Activated CD8-positive, alpha-beta T cell treated with anti-CD3 and anti-CD28 coated beads for 36 hours (primary cell): ENCODE data around the gene SART3. TPM values are rescaled to one million over a fixed set of nuclear protein-coding genes. Genes with fewer than 3 reads are reported as not detected.

Experiments used
- ATAC-seq: fragments of 200-7000 bp; cut with Tn5 transposase; one replicate; pipeline ENCODE4 v1.10.0; 2021; ENCODE audit warnings: mild to moderate bottlenecking, moderate library complexity
- CTCF ChIA-PET: fragments of 350-600 bp; sonication (Branson Sonifier 250); formaldehyde crosslinking; loops from one replicate; lab custom pipeline; 2021; ENCODE audit warnings: antibody characterized with exemption; lab: Charles Lee
- POLR2A ChIA-PET: fragments of 350-600 bp; sonication (Branson Sonifier 250); formaldehyde crosslinking; loops from one replicate; lab custom pipeline; 2021; ENCODE audit warnings: antibody characterized with exemption; lab: Charles Lee
- DNase-seq: peaks from one replicate; pipeline ENCODE4 v3.0.0-alpha.2; 2020
- H3K27ac Mint-ChIP-seq: one replicate; pipeline ENCODE4 v1.8.0; 2021; ENCODE audit warnings: mild to moderate bottlenecking, mixed read lengths
- H3K27me3 Mint-ChIP-seq: one replicate; pipeline ENCODE4 v1.8.0; 2021; ENCODE audit warnings: mixed read lengths
- H3K36me3 Mint-ChIP-seq: one replicate; pipeline ENCODE4 v1.8.0; 2021; ENCODE audit warnings: low read depth, mixed read lengths
- H3K4me1 Mint-ChIP-seq: one replicate; pipeline ENCODE4 v1.8.0; 2021; ENCODE audit warnings: low read depth, mixed read lengths
- H3K4me3 Mint-ChIP-seq: one replicate; pipeline ENCODE4 v1.8.0; 2021; ENCODE audit warnings: mild to moderate bottlenecking, moderate library complexity, mixed read lengths
- H3K9me3 Mint-ChIP-seq: one replicate; pipeline ENCODE4 v1.8.0; 2021; ENCODE audit warnings: mixed read lengths
- CTCF ChIP-seq: fragments of 200-600 bp; IDR thresholded peaks from one replicate; pipeline ENCODE4 v1.8.0; 2022; ENCODE audit warnings: antibody characterized with exemption, mild to moderate bottlenecking
- intact Hi-C: fragments of 100-400 bp; cut with micrococcal nuclease; formaldehyde crosslinking; loops from one replicate; pipeline ENCODE4 v1.10.0; 2022
- total RNA-seq, 2 experiments: library from RNA; stranded (reverse); gene quantifications; one replicate each; pipeline ENCODE4 v1.2.3, GENCODE V29; 2021

Gene SART3
- total RNA-seq, 2 experiments from 2014 or later = 80.1 to 81.4 TPM

- ChIA-PET POLR2A (no interaction called here), CTCF (interaction anchor here (0.8 to 1.0 kb wide), 2 partner anchors 12 to 222 kb away, joined by 3 read pairs; no protein-coding TSS in a partner anchor)
- Mint-ChIP-seq H3K9me3 (peaks cover 6% of the 10 kb centered on the region), H3K27me3 (no peaks in the 10 kb centered on the region), H3K4me3 (no peak overlapping the region), H3K36me3 (no peaks in the 10 kb centered on the region), H3K27ac (no peak overlapping the region), H3K4me1 (peaks cover 4% of the 10 kb centered on the region)
- intact Hi-C loops = no loop called here
- DNase-seq (no peak), ATAC-seq (no peak)
- TF ChIP-seq CTCF = no peak
Observed at GRCh38 chr12:108581311-108582227, 20.6 kb upstream of the SART3 start.

GRCh38 chr12:108580531-108580930, 19.6 kb upstream of the SART3 start:
- no peak for TF ChIP-seq CTCF
- ATAC-seq (no peak), DNase-seq (no peak)
- POLR2A ChIA-PET = no interaction called here
- Mint-ChIP-seq H3K36me3 (no peaks in the 10 kb centered on the region), H3K9me3 (peaks cover 6% of the 10 kb centered on the region), H3K4me3 (no peak overlapping the region), H3K27me3 (no peaks in the 10 kb centered on the region), H3K27ac (no peak overlapping the region), H3K4me1 (peaks cover 12% of the 10 kb centered on the region)
- intact Hi-C loops = no loop called here
- CTCF ChIA-PET = interaction anchor here (1.7 kb wide), 1 partner anchor 8 kb away, joined by 4 read pairs; no protein-coding TSS in a partner anchor

GRCh38 chr12:108578813-108579212, 17.8 kb upstream of the SART3 start:
- Mint-ChIP-seq H3K27me3 (no peaks in the 10 kb centered on the region), H3K36me3 (no peaks in the 10 kb centered on the region), H3K4me3 (no peak overlapping the region), H3K9me3 (peaks cover 6% of the 10 kb centered on the region), H3K27ac (no peak overlapping the region), H3K4me1 (peaks cover 27% of the 10 kb centered on the region)
- intact Hi-C loops = no loop called here
- TF ChIP-seq CTCF = no peak
- DNase-seq = no peak
- POLR2A ChIA-PET = interaction anchor here (0.9 kb wide), 1 partner anchor 39 kb away, joined by 4 read pairs; no protein-coding TSS in a partner anchor
- CTCF ChIA-PET = interaction anchor here (24.3 kb wide), 1 partner anchor 37 kb away, joined by 645 read pairs; no protein-coding TSS in a partner anchor
- ATAC-seq = no peak

- peaks cover 6% of the 10 kb centered on the region for H3K9me3 Mint-ChIP-seq
- ChIA-PET POLR2A (interaction anchor here (0.5 to 1.4 kb wide), 3 partner anchors 10 to 823 kb away, joined by 3 to 4 read pairs (median 3); no protein-coding TSS in a partner anchor), CTCF (interaction anchor here (24.3 kb wide), 1 partner anchor 37 kb away, joined by 645 read pairs; no protein-coding TSS in a partner anchor)
- no peak overlapping the region for H3K27ac Mint-ChIP-seq
- H3K27me3 Mint-ChIP-seq = no peaks in the 10 kb centered on the region
- DNase-seq (no peak), ATAC-seq (no peak)
- H3K4me3 Mint-ChIP-seq = no peak overlapping the region
- no peak for TF ChIP-seq CTCF
- intact Hi-C loops = no loop called here
- peaks cover 31% of the 10 kb centered on the region for H3K4me1 Mint-ChIP-seq
- H3K36me3 Mint-ChIP-seq = no peaks in the 10 kb centered on the region
Observed at GRCh38 chr12:108578264-108578663, 17.3 kb upstream of the SART3 start.

- H3K4me3 Mint-ChIP-seq = no peak overlapping the region
- no peak for TF ChIP-seq CTCF
- ChIA-PET POLR2A (interaction anchor here (0.6 to 2.1 kb wide), 4 partner anchors 9 to 55 kb away, joined by 3 to 7 read pairs (median 4); partner anchors contain the start of genes ISCU and SART3), CTCF (interaction anchor here (1.0 to 24.3 kb wide), 2 partner anchors 13 to 38 kb away, joined by 4 to 645 read pairs; no protein-coding TSS in a partner anchor)
- peaks cover 6% of the 10 kb centered on the region for H3K9me3 Mint-ChIP-seq
- H3K27ac Mint-ChIP-seq = no peak overlapping the region
- no peaks in the 10 kb centered on the region for H3K27me3 Mint-ChIP-seq
- H3K4me1 Mint-ChIP-seq = peaks cover 39% of the 10 kb centered on the region
- intact Hi-C loops = no loop called here
- H3K36me3 Mint-ChIP-seq = no peaks in the 10 kb centered on the region
- ATAC-seq (no peak), DNase-seq (no peak)
Observed at GRCh38 chr12:108577458-108577857, 16.5 kb upstream of the SART3 start.
